CD4-positive, alpha-beta T cell (primary cell): ENCODE measurements around the gene HSDL2. TPM values are rescaled to one million over a fixed set of nuclear protein-coding genes. Genes with fewer than 3 reads are reported as not detected.
A peak's percentile ranks its signal among the peaks of the same experiment; 100 is the strongest.
"Not testable (repeated sequence)": the region's sequence is repeated elsewhere in the genome, so short reads cannot be mapped to it uniquely, and the experiment has no call there.

Source experiments
- ATAC-seq: fragments of 200-7000 bp; cut with Tn5 transposase; one replicate; pipeline ENCODE4 v1.10.0; 2022; ENCODE audit warnings: mild to moderate bottlenecking; ENCODE audit not compliant: poor library complexity
- CTCF ChIA-PET: fragments of 350-600 bp; sonication (Branson Sonifier 250); formaldehyde crosslinking; loops from one replicate; lab custom pipeline; 2021; ENCODE audit warnings: antibody characterized with exemption, inconsistent platforms; lab: Charles Lee
- POLR2A ChIA-PET: fragments of 350-600 bp; sonication (Branson Sonifier 250); formaldehyde crosslinking; loops from one replicate; lab custom pipeline; 2021; ENCODE audit warnings: antibody characterized with exemption, inconsistent platforms; lab: Charles Lee
- DNase-seq, 14 experiments: peaks; one replicate each; pipeline ENCODE4 v3.0.0-alpha.2; 2013 to 2020; ENCODE audit warnings: mixed read lengths in 2 of 14
- H3K27ac ChIP-seq, 2 donors: one replicate each; pipeline versions ENCODE4 v1.5.1 to v1.7.0; 2013; ENCODE audit warnings: low read length in 2 of 2, low read depth in 1 of 2, mild to moderate bottlenecking in 1 of 2
- H3K27me3 ChIP-seq, 2 experiments: 1 replicate in 1 of 2; 2 replicates in 1 of 2; pipeline versions ENCODE4 v1.6.1 to v1.7.0; 2013; ENCODE audit warnings: low read length in 2 of 2, control low read depth in 1 of 2, mild to moderate bottlenecking in 1 of 2, moderate library complexity in 1 of 2; ENCODE audit not compliant: insufficient read depth in 2 of 2, control insufficient read depth in 1 of 2
- H3K36me3 ChIP-seq: one replicate; pipeline ENCODE4 v1.6.1; 2013; ENCODE audit warnings: low read length, control low read depth; ENCODE audit not compliant: insufficient read depth
- H3K4me1 ChIP-seq: one replicate; pipeline ENCODE4 v1.6.1; 2013; ENCODE audit warnings: low read length, control low read depth; ENCODE audit not compliant: insufficient read depth
- H3K4me3 ChIP-seq: one replicate; pipeline ENCODE4 v1.5.1; 2013; ENCODE audit warnings: mild to moderate bottlenecking, low read length, moderate library complexity
- H3K9me3 ChIP-seq, 2 experiments: 1 replicate in 1 of 2; 2 replicates in 1 of 2; pipeline versions ENCODE4 v1.6.1 to v1.7.0; 2013; ENCODE audit warnings: low read length in 2 of 2, mild to moderate bottlenecking in 2 of 2, control low read depth in 1 of 2, moderate library complexity in 1 of 2; ENCODE audit not compliant: control insufficient read depth in 1 of 2, insufficient read depth in 1 of 2
- H3K27ac Mint-ChIP-seq: one replicate; pipeline ENCODE4 v1.8.0; 2020; ENCODE audit warnings: mixed read lengths
- H3K27me3 Mint-ChIP-seq: one replicate; pipeline ENCODE4 v1.8.0; 2021; ENCODE audit warnings: mixed read lengths
- H3K36me3 Mint-ChIP-seq: one replicate; pipeline ENCODE4 v1.8.0; 2021; ENCODE audit warnings: low read depth, mixed read lengths
- H3K4me1 Mint-ChIP-seq: one replicate; pipeline ENCODE4 v1.8.0; 2021; ENCODE audit warnings: low read depth, mixed read lengths
- H3K4me3 Mint-ChIP-seq: one replicate; pipeline ENCODE4 v1.8.0; 2020; ENCODE audit warnings: mild to moderate bottlenecking, mixed read lengths
- H3K9me3 Mint-ChIP-seq: one replicate; pipeline ENCODE4 v1.8.0; 2020; ENCODE audit warnings: mixed read lengths
- CTCF ChIP-seq: fragments of 200-600 bp; IDR thresholded peaks from one replicate; pipeline ENCODE4 v1.8.0; 2022; ENCODE audit warnings: antibody characterized with exemption, mild to moderate bottlenecking
- intact Hi-C, 2 experiments: fragments of 100-400 bp; cut with DNase I in 1 of 2; cut with micrococcal nuclease in 1 of 2; formaldehyde crosslinking; loops; one replicate each; pipeline versions ENCODE4 v1.15.1 to v1.9.0; 2023 to 2025; cut with DNase I, micrococcal nuclease
- total RNA-seq, 174 experiments: library from RNA in 2 of 174; stranded (reverse) in 2 of 174; gene quantifications; one replicate each; pipeline ENCODE4 v1.2.3 and lab custom pipeline; 2021 to 2026

HSDL2 gene
- total RNA-seq, 2 experiments from 2014 or later: 3.8 to 4.9 TPM

DNA sequence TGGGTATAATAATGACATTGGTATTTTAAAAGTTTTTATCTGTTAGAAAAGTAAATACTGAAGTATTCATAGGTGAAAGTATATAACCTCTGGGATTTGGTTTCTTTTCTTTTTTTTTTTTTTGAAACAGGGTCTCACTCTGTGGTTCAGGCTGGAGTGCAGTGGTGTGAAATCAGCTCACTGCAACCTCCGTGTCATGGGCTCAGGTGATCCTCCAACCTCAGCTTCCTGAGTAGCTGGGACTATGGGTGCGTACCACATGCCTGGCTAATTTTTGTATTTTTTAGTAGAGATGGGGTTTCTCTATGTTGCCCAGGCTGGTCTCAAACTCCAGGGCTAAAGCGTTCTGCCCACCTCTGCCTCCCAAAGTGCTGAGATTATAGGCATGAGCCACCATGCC is 7.2 kb downstream of the HSDL2 start:
- no peaks in the 10 kb centered on the region for H3K36me3 ChIP-seq
- H3K9me3 ChIP-seq: no peaks in the 10 kb centered on the region
- ATAC-seq: no peak
- no peak for TF ChIP-seq CTCF
- Mint-ChIP-seq H3K36me3 (peaks cover 8% of the 10 kb centered on the region), H3K4me1 (peaks cover 26% of the 10 kb centered on the region), H3K4me3 (no peak overlapping the region), H3K27me3 (no peaks in the 10 kb centered on the region), H3K27ac (no peak overlapping the region), H3K9me3 (no peaks in the 10 kb centered on the region)
- H3K4me1 ChIP-seq: no peaks in the 10 kb centered on the region
- ChIA-PET CTCF (no interaction called here), POLR2A (no interaction called here)
- H3K4me3 ChIP-seq: no peak overlapping the region
- peak in 1 of 14 experiments; percentile 22 for DNase-seq
- no peaks in the 10 kb centered on the region for H3K27me3 ChIP-seq
- intact Hi-C loops: loop anchor here in 1 of 2 experiments (10.0 kb wide), 1 partner anchor 408 kb away; no protein-coding TSS in a partner anchor
- H3K27ac ChIP-seq: no peak overlapping the region

GRCh38 chr9:112389897-112390296 is 10.0 kb downstream of the HSDL2 start:
- not testable (repeated sequence) for H3K27me3 ChIP-seq, ATAC-seq
- H3K36me3 Mint-ChIP-seq: peaks cover 13% of the 10 kb centered on the region

GRCh38 chr9:112391936-112392560 is 12.1 kb downstream of the HSDL2 start:
- H3K4me1 ChIP-seq, intact Hi-C loops, POLR2A ChIA-PET, H3K27ac Mint-ChIP-seq, H3K4me3 ChIP-seq, H3K36me3 ChIP-seq, ATAC-seq, H3K4me3 Mint-ChIP-seq, DNase-seq, H3K27ac ChIP-seq, H3K27me3 ChIP-seq, H3K4me1 Mint-ChIP-seq, H3K27me3 Mint-ChIP-seq, H3K9me3 Mint-ChIP-seq, CTCF ChIA-PET, H3K9me3 ChIP-seq: not testable (repeated sequence)
- peaks cover 17% of the 10 kb centered on the region for H3K36me3 Mint-ChIP-seq

More at GRCh38 chr9:112389897-112390296, 10.0 kb downstream of the HSDL2 start:
- DNase-seq, H3K4me3 ChIP-seq, H3K4me1 Mint-ChIP-seq, H3K4me3 Mint-ChIP-seq, H3K4me1 ChIP-seq, H3K27me3 Mint-ChIP-seq, H3K27ac ChIP-seq, POLR2A ChIA-PET, CTCF ChIA-PET, H3K9me3 ChIP-seq, H3K36me3 ChIP-seq, H3K27ac Mint-ChIP-seq, H3K9me3 Mint-ChIP-seq: not testable (repeated sequence)
- intact Hi-C loops: loop anchor here in 1 of 2 experiments (10.0 kb wide), 1 partner anchor 405 kb away; no protein-coding TSS in a partner anchor

DNA sequence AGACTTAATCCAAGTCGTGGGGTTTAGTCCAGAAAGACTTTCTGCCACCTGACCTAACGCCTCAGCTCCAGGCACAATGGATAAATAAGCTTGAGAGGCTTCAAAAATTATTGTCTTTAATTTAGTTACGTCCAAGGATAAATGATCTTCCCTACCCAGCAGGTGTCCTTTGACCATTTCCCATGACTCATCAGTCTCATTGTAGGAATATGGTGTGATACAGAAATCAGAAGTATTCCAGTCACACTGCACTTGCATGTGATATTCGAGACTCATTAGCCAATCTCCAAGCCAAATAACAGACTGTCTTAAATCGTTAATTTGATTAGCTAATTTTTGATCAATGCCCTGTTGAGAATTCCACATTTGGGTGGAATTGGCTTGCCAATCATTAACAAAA is 13.2 kb downstream of the HSDL2 start:
- H3K36me3 ChIP-seq, H3K4me3 ChIP-seq, H3K9me3 ChIP-seq, H3K4me1 ChIP-seq, H3K4me1 Mint-ChIP-seq, H3K27me3 Mint-ChIP-seq, POLR2A ChIA-PET, CTCF ChIA-PET, H3K4me3 Mint-ChIP-seq, intact Hi-C loops, H3K9me3 Mint-ChIP-seq, DNase-seq, ATAC-seq, H3K27me3 ChIP-seq, H3K27ac ChIP-seq, H3K27ac Mint-ChIP-seq: not testable (repeated sequence)
- H3K36me3 Mint-ChIP-seq: peaks cover 17% of the 10 kb centered on the region
